GM18505 (cell line): ENCODE results near the gene CRKL.
"Not testable (repeated sequence)": the region's sequence is repeated elsewhere in the genome, so short reads cannot be mapped to it uniquely, and the experiment has no call there.

Source experiments
- ATAC-seq: cut with Tn5 transposase; IDR thresholded peaks from one replicate; pipeline ENCODE4 v1.9.1; 2021; ENCODE audit not compliant: unreplicated experiment
- POLR2A ChIP-seq: IDR thresholded peaks from 4 replicates; pipeline ENCODE4 v1.6.1; 2011; ENCODE audit warnings: borderline replicate concordance; ENCODE audit not compliant: insufficient read depth, insufficient read length; ENCODE audit errors: extremely low read depth

The CRKL gene

DNA sequence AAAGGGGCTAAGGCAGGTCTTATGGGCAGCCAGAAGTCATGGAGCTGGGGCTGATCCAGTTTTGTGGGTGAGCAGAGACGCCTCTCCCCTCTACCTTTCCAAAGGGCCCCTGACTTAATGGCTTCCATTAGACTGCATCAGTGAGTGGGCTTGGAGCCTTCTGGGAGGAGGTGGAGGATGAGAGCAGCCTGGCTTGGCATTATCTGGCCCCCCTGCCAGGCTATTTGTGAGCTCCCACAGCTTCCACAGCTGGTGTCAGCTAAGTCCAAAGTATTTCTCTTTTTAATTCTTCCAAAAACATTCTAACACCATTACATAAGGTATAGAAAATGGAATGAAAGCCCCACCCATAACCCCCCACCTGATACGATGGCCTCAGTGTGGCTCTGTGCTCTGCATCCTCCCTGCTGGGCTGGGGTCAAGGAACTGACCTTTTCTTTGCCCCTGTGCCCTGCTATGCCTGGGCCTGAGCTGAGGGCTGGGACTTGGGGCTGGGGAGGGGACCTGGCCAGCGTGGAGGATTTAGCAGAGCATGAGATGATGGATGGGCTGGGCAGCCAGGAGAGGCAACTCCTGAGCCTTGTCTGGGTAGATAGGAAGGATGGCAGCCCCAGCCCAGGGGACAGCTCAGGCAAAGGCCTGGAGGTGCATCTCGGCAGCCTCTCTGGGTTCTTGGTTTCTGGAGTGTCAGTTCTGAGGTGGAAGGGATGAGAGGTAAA lies 53.9 kb downstream of the CRKL start:
- TF ChIP-seq POLR2A = no peak
- ATAC-seq = no peak

DNA sequence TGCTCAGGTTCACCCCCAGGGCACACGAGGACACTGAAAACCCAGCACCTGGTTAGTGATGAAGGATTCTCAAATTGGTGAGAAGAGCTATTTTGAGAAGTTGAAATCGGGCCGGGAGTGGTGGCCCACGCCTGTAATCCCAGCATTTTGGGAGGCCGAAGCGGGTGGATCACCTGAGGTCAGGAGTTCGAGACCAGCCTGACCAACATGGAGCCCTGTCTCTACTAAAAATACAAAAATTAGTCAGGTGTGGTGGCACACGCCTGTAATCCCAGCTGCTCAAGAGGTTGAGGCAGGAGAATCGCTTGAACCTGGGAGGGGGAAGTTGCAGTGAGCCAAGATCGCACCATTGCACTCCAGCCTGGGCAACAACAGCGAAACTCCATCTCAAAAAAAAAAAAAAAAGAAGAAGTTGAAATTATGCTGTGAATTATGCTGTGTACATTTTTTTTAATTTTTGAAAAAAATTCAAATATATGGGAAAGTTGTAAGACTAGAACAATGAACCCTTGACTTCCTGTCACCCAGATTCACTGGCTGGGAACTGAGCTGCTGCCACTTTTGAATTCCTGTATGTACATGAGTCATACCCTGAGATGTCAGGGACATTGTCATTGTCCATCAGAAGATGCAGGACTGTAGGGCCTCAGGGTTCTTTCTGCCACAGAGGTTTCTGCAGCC lies 54.9 kb downstream of the CRKL start:
- not testable (repeated sequence) for ATAC-seq

DNA sequence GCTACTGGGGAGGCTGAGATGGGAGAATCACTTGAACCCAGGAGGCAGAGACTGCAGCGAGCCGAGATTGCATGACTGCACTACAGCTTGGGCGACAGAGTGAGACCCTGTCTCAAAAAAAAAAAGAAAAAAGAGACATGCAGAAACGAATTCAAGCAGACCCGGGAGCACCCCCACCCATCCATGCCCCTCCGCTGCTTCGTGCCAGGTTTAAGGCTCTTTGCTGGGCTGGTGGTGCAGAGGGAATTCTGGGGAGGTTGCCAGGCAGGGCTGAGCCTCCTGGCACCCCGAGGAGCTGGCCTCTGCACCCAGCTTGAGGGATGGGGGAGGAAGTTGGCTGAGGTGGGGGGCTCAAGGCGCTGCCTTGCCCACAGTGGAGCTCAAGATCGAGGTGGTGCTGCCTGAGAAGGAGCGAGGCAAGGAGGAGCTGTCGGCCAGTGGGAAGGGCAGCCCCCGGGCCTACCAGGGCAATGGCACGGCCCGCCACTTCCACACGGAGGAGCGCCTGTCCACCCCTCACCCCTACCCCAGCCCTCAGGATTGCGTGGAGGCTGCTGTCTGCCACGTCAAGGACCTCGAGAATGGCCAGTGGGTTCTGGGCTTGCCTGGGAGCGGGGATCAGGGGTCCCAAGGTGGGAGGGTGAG lies 55.8 kb downstream of the CRKL start:
- no peak for ATAC-seq
- no peak for TF ChIP-seq POLR2A

DNA sequence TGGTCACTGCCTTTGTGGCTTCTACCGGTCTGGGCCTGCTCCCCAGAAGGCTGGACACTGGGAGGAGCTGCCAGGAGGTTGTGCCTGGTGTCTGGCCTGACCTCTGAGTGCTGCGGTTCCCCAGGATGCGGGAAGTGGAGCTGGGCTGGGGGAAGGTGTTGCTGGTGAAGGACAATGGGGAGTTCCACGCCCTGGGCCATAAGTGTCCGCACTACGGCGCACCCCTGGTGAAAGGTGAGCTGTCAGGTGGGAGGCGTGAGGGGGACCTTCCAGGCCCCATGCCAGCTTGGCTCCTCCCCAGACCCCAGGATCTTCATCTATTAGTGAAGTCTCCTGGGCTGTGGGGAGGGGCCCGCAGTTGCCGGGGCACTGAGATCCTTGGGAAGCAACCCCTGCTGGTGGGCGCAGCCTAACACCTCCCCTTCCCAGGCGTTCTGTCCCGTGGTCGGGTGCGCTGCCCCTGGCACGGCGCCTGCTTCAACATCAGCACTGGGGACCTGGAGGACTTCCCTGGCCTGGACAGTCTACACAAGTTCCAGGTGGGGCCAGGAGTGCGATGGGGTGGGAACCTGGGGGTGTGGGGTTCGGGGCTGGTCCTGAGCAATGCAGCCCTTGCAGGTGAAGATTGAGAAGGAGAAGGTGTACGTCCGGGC lies 56.6 kb downstream of the CRKL start:
- no peak for ATAC-seq
- TF ChIP-seq POLR2A = no peak

DNA sequence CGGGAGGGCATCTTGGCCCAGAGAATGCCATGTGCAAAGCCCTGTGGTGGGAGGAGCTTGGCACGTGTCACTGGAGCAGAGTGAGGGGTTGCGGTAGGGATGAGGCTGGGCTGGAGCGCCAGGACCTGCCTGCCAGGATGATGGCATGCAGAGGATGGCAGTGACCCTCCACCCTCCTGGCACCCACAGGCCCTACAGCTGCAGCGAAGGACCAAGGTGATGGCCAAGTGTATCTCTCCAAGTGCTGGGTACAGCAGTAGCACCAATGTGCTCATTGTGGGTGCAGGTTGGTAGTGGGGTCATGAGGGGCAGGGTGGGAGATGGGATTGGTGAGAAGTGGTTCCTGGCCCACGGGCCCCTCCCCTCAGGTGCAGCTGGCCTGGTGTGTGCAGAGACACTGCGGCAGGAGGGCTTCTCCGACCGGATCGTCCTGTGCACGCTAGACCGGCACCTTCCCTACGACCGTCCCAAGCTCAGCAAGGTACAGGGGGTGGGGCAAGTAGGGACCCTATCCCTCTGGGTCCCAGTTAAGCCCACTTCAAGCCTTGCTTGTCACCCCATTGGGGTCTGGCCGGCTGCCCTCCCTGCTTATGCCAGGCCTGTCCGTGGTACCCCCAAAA lies 57.2 kb downstream of the CRKL start:
- no peak for ATAC-seq

DNA sequence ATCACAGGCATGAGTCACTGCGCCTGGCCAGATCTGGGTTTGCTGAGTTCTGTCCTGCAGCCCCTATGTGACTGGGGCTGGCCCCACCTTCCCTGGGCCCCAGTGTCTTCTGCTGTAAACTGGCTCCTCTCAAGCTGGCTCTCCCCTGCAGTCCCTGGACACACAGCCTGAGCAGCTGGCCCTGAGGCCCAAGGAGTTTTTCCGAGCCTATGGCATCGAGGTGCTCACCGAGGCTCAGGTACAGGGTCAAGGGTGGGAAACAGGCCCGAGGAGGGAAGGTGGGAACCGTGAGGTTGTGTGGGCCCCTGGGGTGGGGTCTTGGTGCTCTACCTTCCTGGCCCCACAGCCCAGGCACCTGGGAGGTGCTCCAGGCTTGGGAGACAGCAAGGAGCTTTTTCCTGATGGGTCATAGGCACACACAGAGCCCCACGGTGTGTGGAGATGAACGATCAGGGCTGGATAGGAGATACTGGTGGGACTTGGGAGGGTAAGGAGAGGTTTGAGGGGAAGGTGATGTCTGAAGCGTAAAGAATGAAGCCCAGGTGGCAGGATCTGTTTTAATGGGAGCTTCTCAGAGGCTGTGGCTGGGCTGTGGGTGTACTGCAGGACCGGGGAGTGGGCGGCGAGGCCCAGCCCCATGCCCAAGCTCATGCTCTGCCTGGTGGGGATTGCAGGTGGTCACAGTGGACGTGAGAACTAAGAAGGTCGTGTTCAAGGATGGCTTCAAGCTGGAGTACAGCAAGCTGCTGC lies 58.5 kb downstream of the CRKL start:
- no peak for TF ChIP-seq POLR2A
- no peak for ATAC-seq

More for the DNA sequence above, 57.2 kb downstream of the CRKL start:
- TF ChIP-seq POLR2A = no peak

DNA sequence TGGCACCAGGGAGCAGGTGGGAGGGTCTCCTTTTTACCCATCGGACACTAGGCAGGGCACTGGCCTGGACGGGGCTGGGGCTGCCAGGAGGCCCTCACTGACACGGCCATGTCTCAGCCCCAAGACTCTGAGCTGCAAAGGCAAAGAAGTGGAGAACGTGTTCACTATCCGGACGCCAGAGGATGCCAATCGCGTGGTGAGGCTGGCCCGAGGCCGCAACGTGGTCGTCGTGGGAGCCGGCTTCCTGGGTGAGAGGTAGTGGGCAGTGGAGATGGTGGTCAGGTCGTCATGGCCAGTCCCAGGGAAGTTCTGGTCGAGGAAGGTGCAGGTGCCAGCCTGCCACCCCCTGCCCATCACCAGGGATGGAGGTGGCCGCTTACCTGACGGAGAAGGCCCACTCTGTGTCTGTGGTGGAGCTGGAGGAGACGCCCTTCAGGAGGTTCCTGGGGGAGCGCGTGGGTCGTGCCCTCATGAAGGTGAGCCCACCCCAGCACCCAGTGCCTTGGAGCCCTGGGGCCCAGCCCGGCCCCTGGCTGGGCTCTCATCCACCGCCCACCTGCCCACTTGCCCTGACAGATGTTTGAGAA lies 59.2 kb downstream of the CRKL start:
- no peak for TF ChIP-seq POLR2A
- no peak for ATAC-seq

DNA sequence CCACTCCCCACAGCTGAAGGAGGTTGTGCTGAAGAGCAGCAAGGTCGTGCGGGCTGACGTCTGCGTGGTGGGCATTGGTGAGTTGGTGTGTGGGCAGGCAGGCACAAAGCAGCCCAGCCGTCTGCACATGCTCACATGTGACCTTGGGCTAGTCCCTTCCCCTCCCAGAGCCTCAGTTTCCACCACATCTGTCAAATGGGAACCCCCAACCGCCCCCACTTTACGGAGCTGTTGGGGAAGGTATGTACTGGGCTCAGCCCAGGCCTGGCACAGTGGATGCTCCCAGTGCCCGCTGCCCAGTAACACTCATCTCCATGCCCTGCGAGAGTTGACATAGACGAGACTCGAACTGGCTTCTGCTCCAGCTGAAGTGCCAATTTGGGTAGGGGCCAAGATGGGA lies 59.8 kb downstream of the CRKL start:
- no peak for TF ChIP-seq POLR2A
- ATAC-seq = no peak

DNA sequence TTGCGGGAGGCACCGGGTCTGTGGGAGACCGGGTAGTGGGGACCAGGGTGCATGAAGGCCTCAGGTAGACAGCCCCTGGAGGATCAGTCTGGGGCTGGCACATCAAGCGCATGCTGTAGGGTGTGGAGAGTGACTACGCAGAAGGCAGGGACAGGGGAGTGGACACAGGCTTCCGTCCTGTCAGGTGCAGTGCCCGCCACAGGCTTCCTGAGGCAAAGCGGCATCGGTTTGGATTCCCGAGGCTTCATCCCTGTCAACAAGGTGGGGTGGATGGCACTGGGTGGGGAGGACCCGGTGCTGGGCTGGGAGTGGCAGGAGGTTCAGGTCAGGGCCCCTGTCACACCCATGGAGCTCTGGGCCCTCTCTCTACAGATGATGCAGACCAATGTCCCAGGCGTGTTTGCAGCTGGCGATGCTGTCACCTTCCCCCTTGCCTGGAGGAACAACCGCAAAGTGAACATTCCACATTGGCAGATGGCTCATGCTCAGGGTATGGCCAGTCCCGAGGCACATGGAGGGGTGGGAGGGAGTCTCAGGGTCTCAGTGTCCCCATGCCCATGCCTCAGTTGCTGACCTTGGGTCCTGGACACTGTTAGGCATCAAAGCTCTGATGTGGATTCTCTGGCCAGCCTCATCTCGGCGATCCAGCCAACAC lies 60.4 kb downstream of the CRKL start:
- ATAC-seq = no peak

DNA sequence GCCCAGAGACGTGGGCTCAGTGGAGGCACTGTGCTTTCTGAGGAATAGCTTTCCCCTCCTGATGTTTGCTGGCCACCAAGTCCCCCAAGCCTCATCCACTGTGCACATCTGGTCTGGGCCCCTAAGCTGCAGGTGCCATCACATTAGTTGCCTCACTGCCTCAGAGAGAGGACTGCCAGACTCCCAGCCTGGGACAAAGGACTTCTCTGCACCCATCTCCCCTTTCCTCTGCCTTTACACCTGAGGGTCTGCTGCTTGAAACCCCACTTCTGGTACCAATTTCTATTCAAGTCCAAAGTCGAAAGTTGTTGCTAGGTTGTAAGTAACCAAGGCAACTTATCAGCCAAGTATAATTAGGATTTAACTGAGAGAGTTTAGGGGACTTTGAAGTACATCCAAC lies 61.2 kb downstream of the CRKL start:
- TF ChIP-seq POLR2A = no peak
- ATAC-seq = no peak

More for the DNA sequence above, 60.4 kb downstream of the CRKL start:
- TF ChIP-seq POLR2A = no peak

DNA sequence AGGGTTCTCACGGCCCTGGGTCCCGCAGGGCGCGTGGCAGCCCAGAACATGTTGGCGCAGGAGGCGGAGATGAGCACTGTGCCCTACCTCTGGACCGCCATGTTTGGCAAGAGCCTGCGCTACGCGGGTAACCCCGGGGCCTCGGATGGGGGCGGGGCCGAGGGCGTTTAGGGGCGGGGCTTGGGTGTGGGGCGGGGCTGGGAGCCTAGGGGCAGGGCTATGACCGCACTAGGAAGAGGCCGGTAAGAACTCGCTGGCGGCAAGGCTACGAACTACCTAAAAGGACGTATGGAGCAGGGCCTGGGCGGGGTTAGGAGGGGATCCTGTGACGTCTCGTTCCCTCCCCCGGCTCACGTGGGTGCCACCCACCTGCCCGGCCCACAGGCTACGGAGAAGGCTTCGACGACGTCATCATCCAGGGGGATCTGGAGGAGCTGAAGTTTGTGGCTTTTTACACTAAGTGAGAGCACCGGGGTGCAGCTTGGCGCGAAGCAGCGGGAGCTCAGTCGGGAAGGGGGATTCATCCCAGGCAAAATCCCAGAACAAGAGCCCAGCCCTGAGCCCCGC lies 62.1 kb downstream of the CRKL start:
- TF ChIP-seq POLR2A = no peak
- ATAC-seq = no peak

DNA sequence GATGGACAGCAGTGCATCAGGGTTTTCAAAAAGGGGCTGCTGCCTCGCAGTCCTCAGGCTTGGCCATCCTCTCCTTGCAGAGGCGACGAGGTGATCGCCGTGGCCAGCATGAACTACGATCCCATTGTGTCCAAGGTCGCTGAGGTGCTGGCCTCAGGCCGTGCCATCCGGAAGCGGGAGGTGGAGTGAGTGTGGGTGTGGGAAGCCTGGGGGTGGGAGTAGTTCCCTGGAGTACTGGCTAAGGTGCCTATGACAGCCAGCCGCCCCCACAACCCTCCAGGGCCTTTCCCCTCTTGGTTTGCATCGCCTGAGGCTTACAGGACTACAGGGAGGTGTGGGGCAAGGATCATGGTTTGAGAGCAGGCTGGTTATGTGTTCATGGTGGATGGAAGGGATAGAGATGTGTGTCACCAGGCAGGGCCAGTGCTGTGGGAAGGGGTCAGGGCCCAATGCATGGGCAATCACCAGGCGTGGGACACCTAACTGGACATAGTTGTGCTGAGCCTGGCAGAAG lies 62.8 kb downstream of the CRKL start:
- no peak for TF ChIP-seq POLR2A

DNA sequence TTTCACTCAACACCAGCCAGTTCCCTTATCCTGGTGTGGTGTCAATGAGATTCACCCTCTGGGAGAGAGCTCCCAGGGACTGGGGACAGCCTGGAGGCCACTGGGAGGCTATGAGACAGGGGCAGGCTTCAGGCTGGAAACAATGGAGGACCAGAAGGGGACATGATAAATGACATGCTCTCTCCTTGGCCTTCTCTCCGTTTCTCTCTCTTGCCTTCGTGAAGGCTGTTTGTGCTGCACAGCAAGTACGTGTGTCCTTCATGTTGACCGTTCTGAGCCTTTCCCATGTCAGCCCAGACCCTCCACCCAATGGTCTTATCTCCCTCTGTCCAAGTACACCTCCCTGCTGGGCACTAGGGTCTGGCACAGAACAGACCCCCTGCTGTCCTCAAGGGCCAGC lies 63.3 kb downstream of the CRKL start:
- TF ChIP-seq POLR2A = no peak
- ATAC-seq = no peak

More for the DNA sequence above, 62.8 kb downstream of the CRKL start:
- ATAC-seq = no peak
